C1 segment of cervical spinal cord (tissue), 14 donors: Measurements from ENCODE around the gene VPS54.

Experiments
- DNase-seq, 14 donors: peaks; one replicate each; lab custom pipeline; 2025; lab: John Stamatoyannopoulos, UW

VPS54 gene

GRCh38 chr2:63844616-63845015 lies 174.6 kb downstream of the VPS54 start:
- no peak for DNase-seq

DNA sequence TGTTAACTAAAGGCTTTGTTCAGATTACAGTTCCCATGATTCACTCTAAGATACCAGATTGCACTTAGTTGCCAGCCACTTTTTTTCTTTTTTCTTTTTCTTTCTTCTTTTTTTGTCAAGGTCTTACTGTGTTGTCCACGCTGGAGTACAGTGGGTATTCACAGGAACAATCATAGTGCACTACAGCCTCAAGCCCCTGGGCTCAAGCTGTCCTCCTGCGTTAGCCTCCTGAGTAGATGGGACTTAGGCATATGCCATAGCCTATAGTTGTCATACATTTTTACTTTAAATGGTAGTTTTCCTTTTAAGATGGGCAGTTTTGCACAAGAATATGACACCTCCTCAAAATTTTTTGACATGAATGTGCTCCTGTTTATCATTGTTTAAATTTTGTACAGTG lies 175.4 kb downstream of the VPS54 start:
- no peak for DNase-seq

GRCh38 chr2:63843093-63843492 lies 176.1 kb downstream of the VPS54 start:
- DNase-seq = no peak

- DNase-seq = peak in 8 of 14 donors; percentile 13 to 62 (median 36)
These were observed 176.8 kb downstream of the VPS54 start for GRCh38 chr2:63842149-63843061.
